ENCODE measurements around the gene WDR74.
A peak's percentile ranks its signal among the peaks of the same experiment; 100 is the strongest.

Gene WDR74

DNA sequence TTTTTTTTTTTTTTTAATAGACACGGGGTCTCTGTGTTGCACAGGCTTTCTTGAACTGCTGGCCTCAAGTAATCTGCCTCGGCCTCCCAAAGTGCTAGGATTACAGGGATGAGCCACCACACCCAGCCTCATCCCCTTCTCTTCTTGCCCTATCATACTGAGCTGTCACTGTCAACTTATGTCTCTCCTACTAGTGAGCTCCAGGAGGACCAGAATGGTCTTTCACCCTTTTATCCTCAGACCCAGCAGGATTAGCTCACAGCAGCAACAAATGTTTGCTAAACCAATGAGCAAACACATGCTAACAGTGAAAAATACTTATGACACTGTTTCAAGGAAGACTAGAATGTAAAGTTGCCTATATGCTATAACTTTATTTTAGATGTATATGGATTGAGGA, 27.7 kb downstream of the WDR74 start:
- Histone ChIP-seq H3K4me1 (ENCODE audit: control insufficient read depth in 1 of 2, insufficient read depth in 2 of 2, low read length in 2 of 2) (no peaks in the 10 kb centered on the region), H3K36me3 (ENCODE audit: control insufficient read depth in 1 of 2, insufficient read depth in 2 of 2, low read length in 2 of 2) (peaks cover 0 to 7% of the 10 kb centered on the region in 2 donors), H3K9me3 (ENCODE audit: control insufficient read depth in 1 of 2, low read length in 2 of 2) (no peaks in the 10 kb centered on the region), H3K9ac (ENCODE audit: low read depth in 1 of 2, low read length in 2 of 2) (no peak overlapping the region), H3K27me3 (ENCODE audit: control insufficient read depth in 1 of 2, insufficient read depth in 2 of 2, low read length in 2 of 2) (no peaks in the 10 kb centered on the region), H3K27ac (ENCODE audit: low read depth, low read length) (no peak overlapping the region), H3K4me3 (ENCODE audit: low read depth in 1 of 2, low read length in 2 of 2) (no peak overlapping the region)

DNA sequence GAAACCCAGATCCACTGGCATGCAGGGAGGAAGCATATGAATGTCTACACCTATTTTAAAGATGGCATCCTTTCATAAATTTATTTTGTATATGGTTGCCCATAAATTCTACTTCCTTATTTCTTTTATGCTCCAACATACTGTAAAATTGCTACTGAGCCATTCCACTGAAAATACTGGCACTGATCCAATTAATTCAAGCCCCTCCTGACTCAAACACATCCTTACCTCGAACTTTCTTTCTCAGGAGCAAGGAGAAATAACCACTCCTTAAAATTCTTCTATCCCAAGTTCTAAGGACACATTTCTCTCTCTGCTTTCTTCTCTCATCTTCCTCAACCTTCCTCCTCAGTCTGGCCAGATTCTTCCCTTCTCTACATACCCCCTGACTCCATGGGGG, 28.6 kb downstream of the WDR74 start:
- Histone ChIP-seq H3K9me3 (ENCODE audit: control insufficient read depth in 1 of 2, low read length in 2 of 2) (no peaks in the 10 kb centered on the region), H3K36me3 (ENCODE audit: control insufficient read depth in 1 of 2, insufficient read depth in 2 of 2, low read length in 2 of 2) (peaks cover 0 to 6% of the 10 kb centered on the region in 2 donors), H3K4me3 (ENCODE audit: low read depth in 1 of 2, low read length in 2 of 2) (no peak overlapping the region), H3K4me1 (ENCODE audit: control insufficient read depth in 1 of 2, insufficient read depth in 2 of 2, low read length in 2 of 2) (peaks cover 6 to 9% of the 10 kb centered on the region in 2 donors), H3K9ac (ENCODE audit: low read depth in 1 of 2, low read length in 2 of 2) (no peak overlapping the region), H3K27ac (ENCODE audit: low read depth, low read length) (no peak overlapping the region), H3K27me3 (ENCODE audit: control insufficient read depth in 1 of 2, insufficient read depth in 2 of 2, low read length in 2 of 2) (no peaks in the 10 kb centered on the region)

DNA sequence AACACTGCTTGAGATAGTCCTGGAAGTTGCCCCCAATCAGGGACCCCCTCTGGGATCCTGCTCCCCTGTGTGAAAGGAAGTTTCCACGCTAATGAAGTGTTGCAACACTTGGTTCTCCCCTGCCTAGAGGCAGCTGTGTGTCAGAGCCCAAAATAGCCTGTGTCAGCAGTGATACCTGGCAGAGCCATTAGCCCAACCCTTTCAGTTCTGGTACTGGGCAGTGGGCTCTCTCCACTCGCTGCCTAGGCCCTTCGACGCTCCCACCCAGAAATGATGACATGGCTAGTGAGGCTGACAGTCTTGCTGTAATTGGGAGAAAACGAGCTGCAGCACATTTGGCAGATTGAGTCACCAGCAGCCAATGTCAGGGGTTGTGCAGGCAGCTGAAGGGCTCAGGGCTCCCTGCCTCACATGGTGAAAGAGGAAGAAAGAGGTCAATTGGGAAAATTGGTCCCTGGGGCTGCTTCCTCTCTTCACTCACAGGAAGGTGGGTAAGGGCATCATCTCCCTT, 32.7 kb downstream of the WDR74 start:
- H3K4me3 ChIP-seq (ENCODE audit: low read depth in 1 of 2, low read length in 2 of 2), result no peak overlapping the region
- peak overlapping the region; percentile 12 for H3K27ac ChIP-seq (ENCODE audit: low read depth, low read length)
- H3K36me3 ChIP-seq (ENCODE audit: control insufficient read depth in 1 of 2, insufficient read depth in 2 of 2, low read length in 2 of 2), result peaks cover 7 to 12% of the 10 kb centered on the region in 2 donors
- H3K27me3 ChIP-seq (ENCODE audit: control insufficient read depth in 1 of 2, insufficient read depth in 2 of 2, low read length in 2 of 2), result no peaks in the 10 kb centered on the region
- no peaks in the 10 kb centered on the region for H3K9me3 ChIP-seq (ENCODE audit: control insufficient read depth in 1 of 2, low read length in 2 of 2)
- no peak overlapping the region for H3K9ac ChIP-seq (ENCODE audit: low read depth in 1 of 2, low read length in 2 of 2)
- peaks cover 20 to 21% of the 10 kb centered on the region in 2 donors for H3K4me1 ChIP-seq (ENCODE audit: control insufficient read depth in 1 of 2, insufficient read depth in 2 of 2, low read length in 2 of 2)

DNA sequence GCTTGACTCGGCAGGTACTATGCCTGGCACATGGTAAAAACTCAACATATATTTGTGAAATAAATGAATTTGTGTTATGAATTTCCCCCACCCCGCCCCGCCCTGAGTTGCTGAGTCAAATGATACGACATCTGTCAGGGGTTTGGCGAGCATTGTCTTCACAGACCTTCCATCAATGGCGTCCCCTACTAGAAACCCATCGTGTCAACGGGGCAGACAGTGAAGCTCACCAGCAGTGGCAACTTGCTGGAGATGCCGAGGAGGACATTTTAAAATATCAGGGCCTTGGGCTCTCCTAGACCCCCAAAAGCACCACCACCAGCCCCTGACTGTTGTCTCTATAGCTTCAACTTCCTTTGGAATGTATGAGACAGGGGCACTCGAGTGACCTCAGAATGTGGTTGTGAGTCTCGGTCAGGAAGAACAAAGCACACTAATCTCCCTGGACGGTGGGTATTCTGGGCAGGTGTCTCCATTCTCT, 33.4 kb downstream of the WDR74 start:
- H3K9me3 ChIP-seq (ENCODE audit: control insufficient read depth in 1 of 2, low read length in 2 of 2), result no peaks in the 10 kb centered on the region
- peak overlapping the region; percentile 85 to 96 for H3K4me3 ChIP-seq (ENCODE audit: low read depth in 1 of 2, low read length in 2 of 2)
- no peak overlapping the region for H3K27ac ChIP-seq (ENCODE audit: low read depth, low read length)
- peak overlapping the region; percentile 77 to 91 for H3K9ac ChIP-seq (ENCODE audit: low read depth in 1 of 2, low read length in 2 of 2)
- peaks cover 20 to 21% of the 10 kb centered on the region in 2 donors for H3K4me1 ChIP-seq (ENCODE audit: control insufficient read depth in 1 of 2, insufficient read depth in 2 of 2, low read length in 2 of 2)
- peaks cover 14 to 18% of the 10 kb centered on the region in 2 donors for H3K36me3 ChIP-seq (ENCODE audit: control insufficient read depth in 1 of 2, insufficient read depth in 2 of 2, low read length in 2 of 2)
- no peaks in the 10 kb centered on the region for H3K27me3 ChIP-seq (ENCODE audit: control insufficient read depth in 1 of 2, insufficient read depth in 2 of 2, low read length in 2 of 2)

DNA sequence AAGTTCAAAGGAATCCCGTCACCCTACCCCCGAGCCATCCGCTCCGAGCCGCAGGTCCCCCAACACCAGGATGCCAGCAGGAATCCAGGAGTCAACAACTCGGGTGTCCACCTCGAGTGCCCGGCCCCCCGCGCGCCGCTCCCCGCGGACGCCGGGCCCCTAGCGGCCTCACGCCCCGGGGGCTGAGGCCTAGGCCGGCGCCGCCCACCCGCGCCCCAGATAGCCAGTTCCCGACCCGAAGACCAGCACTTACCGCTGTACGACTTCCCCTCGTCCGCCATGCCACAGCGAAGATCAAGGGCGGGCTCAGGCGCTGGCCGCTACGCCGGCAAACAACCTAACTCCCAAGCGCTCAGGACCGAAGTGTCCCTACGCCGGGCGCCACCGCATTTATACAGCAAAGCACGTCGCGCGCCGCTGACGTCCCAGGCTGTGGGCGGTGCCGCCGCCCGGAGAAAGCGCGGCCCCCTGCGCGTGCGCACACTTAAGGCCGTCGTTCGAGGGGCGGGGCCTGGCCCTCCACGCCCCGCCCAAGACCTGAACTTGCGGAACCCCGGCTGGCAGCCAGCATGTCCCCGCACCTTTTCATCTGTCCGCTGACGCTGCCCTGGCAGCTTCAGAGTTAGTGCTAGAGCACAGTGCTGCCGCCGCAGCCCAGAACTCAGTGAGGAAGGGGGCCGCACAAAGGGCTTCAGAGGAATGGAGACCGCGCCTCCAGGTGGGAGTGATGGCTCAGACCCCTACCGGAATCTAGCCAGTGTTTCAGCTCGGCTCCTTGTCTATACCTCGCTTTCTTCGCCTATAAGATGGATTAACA, 34.1 kb downstream of the WDR74 start, which contains the start of gene NXF1:
Gene NXF1, minus strand, starts transcription at position 365 of the 817 bp plus-strand sequence. Its CDS starts 84 bp downstream, at position 281.
- Histone ChIP-seq H3K4me1 (ENCODE audit: control insufficient read depth in 1 of 2, insufficient read depth in 2 of 2, low read length in 2 of 2) (peaks cover 20 to 21% of the 10 kb centered on the region in 2 donors), H3K27ac (ENCODE audit: low read depth, low read length) (peak within 1 kb of the TSS; percentile 83), H3K9ac (ENCODE audit: low read depth in 1 of 2, low read length in 2 of 2) (peak within 1 kb of the TSS; percentile 92 to 99)

DNA sequence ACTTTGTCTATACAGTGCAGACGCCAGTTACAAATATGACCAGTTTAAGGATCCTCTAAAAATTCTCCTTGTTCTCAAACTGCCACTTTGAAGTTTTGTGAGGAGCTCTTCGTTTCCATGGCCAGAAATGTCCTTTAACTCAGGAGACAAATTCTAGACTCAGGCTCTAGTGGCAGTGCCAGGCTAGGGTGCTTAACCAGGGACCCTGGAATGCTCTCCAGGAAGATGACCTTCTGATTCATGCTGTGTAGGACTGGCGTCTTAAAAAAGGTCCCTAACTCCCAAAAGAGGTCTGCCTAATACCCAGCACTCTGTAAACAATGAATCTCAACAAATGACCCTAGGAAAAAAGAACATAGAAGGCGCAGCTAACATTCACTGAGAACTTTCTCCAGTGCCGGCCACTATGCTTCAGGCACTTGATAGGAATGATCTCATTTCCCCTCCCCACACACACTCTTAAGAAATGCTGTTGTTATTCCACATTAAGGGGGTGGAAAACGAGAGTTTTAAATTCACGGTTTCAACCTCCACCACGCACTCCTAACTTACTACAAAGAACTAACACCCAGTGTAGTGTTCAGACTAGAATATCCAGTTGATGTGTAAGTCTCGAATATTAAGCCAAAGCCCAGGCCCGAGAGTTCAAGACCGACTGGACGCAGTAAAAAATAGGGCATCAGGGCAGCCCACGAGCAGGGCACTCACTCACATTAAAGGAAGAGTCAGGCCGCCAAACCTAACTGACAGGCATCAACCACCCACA, 34.9 kb downstream of the WDR74 start:
- no peaks in the 10 kb centered on the region for H3K27me3 ChIP-seq (ENCODE audit: control insufficient read depth in 1 of 2, insufficient read depth in 2 of 2, low read length in 2 of 2)
- peak overlapping the region; percentile 91 to 96 for H3K4me3 ChIP-seq (ENCODE audit: low read depth in 1 of 2, low read length in 2 of 2)
- peak overlapping the region; percentile 92 to 99 for H3K9ac ChIP-seq (ENCODE audit: low read depth in 1 of 2, low read length in 2 of 2)
- peaks cover 20 to 21% of the 10 kb centered on the region in 2 donors for H3K4me1 ChIP-seq (ENCODE audit: control insufficient read depth in 1 of 2, insufficient read depth in 2 of 2, low read length in 2 of 2)
- H3K36me3 ChIP-seq (ENCODE audit: control insufficient read depth in 1 of 2, insufficient read depth in 2 of 2, low read length in 2 of 2), result peaks cover 25 to 33% of the 10 kb centered on the region in 2 donors
- peak overlapping the region; percentile 83 for H3K27ac ChIP-seq (ENCODE audit: low read depth, low read length)
- H3K9me3 ChIP-seq (ENCODE audit: control insufficient read depth in 1 of 2, low read length in 2 of 2), result no peaks in the 10 kb centered on the region

More for the DNA sequence above, 34.1 kb downstream of the WDR74 start, which contains the start of gene NXF1:
- Histone ChIP-seq H3K9me3 (ENCODE audit: control insufficient read depth in 1 of 2, low read length in 2 of 2) (no peaks in the 10 kb centered on the region), H3K36me3 (ENCODE audit: control insufficient read depth in 1 of 2, insufficient read depth in 2 of 2, low read length in 2 of 2) (peaks cover 17 to 25% of the 10 kb centered on the region in 2 donors), H3K27me3 (ENCODE audit: control insufficient read depth in 1 of 2, insufficient read depth in 2 of 2, low read length in 2 of 2) (no peaks in the 10 kb centered on the region), H3K4me3 (ENCODE audit: low read depth in 1 of 2, low read length in 2 of 2) (peak within 1 kb of the TSS; percentile 91 to 96)

DNA sequence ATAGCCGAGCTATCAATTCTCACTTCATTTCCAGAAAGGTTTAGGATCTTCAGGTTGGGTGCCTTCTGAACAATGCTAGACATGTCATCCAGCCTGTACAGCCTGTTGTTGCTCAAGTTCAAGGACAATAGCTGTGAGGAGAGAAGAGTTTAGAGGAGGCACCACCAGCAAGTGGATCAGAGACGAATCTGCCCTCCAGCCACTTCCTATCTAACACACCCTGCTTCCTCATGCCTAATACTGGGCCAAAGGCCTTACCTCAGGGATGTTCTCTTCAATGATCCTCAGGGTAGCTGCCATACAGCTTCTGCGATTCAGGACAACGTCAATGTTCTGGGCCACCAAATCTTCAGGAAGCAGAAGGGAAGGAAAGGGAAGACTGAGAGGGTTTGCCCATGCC, 38.3 kb downstream of the WDR74 start:
- Histone ChIP-seq H3K36me3 (ENCODE audit: control insufficient read depth in 1 of 2, insufficient read depth in 2 of 2, low read length in 2 of 2) (peaks cover 38 to 65% of the 10 kb centered on the region in 2 donors), H3K27ac (ENCODE audit: low read depth, low read length) (no peak overlapping the region), H3K4me3 (ENCODE audit: low read depth in 1 of 2, low read length in 2 of 2) (no peak overlapping the region), H3K4me1 (ENCODE audit: control insufficient read depth in 1 of 2, insufficient read depth in 2 of 2, low read length in 2 of 2) (peaks cover 15 to 17% of the 10 kb centered on the region in 2 donors), H3K9me3 (ENCODE audit: control insufficient read depth in 1 of 2, low read length in 2 of 2) (no peaks in the 10 kb centered on the region), H3K9ac (ENCODE audit: low read depth in 1 of 2, low read length in 2 of 2) (no peak overlapping the region), H3K27me3 (ENCODE audit: control insufficient read depth in 1 of 2, insufficient read depth in 2 of 2, low read length in 2 of 2) (no peaks in the 10 kb centered on the region)

DNA sequence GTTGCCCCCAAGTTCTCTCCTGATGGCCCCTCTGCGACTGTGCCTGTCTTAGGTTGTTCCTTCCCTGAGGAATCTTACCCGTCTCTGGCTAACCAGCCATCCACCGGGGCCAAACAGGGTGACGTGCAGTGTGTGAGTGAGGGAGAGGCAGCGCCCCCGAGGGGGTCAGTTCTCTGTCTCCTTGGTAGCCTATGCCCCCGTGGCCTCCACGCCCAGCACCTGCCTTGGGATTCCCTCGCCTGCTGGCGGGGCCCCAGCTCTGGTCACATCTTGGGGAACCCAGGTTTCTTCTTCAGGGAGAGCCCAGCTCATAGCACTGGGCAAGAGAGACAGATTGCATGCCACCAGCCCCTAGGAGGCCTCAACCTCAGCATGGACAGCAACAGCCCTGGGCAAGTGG, 39.9 kb downstream of the WDR74 start:
- Histone ChIP-seq H3K27me3 (ENCODE audit: control insufficient read depth in 1 of 2, insufficient read depth in 2 of 2, low read length in 2 of 2) (no peaks in the 10 kb centered on the region), H3K4me1 (ENCODE audit: control insufficient read depth in 1 of 2, insufficient read depth in 2 of 2, low read length in 2 of 2) (peaks cover 11 to 12% of the 10 kb centered on the region in 2 donors), H3K9me3 (ENCODE audit: control insufficient read depth in 1 of 2, low read length in 2 of 2) (no peaks in the 10 kb centered on the region), H3K4me3 (ENCODE audit: low read depth in 1 of 2, low read length in 2 of 2) (no peak overlapping the region), H3K27ac (ENCODE audit: low read depth, low read length) (no peak overlapping the region), H3K9ac (ENCODE audit: low read depth in 1 of 2, low read length in 2 of 2) (no peak overlapping the region), H3K36me3 (ENCODE audit: control insufficient read depth in 1 of 2, insufficient read depth in 2 of 2, low read length in 2 of 2) (peaks cover 52 to 81% of the 10 kb centered on the region in 2 donors)

DNA sequence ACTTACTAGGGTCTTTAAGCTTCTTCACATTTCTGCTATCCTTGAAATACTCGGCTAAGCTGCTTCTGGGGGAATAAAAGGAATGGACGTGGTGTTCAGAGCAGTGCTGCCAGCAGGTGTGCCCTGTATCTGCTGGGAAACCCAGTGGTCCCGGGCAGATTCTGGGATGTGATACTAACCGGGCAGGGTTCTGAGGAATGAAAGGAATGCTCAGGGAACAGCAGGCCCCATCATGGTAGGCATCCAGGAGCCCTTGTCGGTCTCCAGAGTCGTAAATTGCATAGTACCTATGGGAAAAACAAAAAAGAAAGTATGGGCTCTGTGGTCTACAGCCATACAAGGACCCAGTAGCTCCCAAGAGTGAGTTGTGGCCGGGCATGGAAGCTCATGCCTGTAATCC, 43.1 kb downstream of the WDR74 start:
- no peaks in the 10 kb centered on the region for H3K9me3 ChIP-seq (ENCODE audit: control insufficient read depth in 1 of 2, low read length in 2 of 2)
- H3K4me3 ChIP-seq (ENCODE audit: low read depth in 1 of 2, low read length in 2 of 2), result no peak overlapping the region
- no peaks in the 10 kb centered on the region for H3K27me3 ChIP-seq (ENCODE audit: control insufficient read depth in 1 of 2, insufficient read depth in 2 of 2, low read length in 2 of 2)
- no peak overlapping the region for H3K9ac ChIP-seq (ENCODE audit: low read depth in 1 of 2, low read length in 2 of 2)
- H3K4me1 ChIP-seq (ENCODE audit: control insufficient read depth in 1 of 2, insufficient read depth in 2 of 2, low read length in 2 of 2), result peaks cover 8% of the 10 kb centered on the region in 2 donors
- H3K36me3 ChIP-seq (ENCODE audit: control insufficient read depth in 1 of 2, insufficient read depth in 2 of 2, low read length in 2 of 2), result peaks cover 49 to 89% of the 10 kb centered on the region in 2 donors
- no peak overlapping the region for H3K27ac ChIP-seq (ENCODE audit: low read depth, low read length)

Data from duodenal mucosa (tissue), 2 donors.